ENCODE results near the gene TLE4. TPM values are rescaled to one million over a fixed set of nuclear protein-coding genes. Genes with fewer than 3 reads are reported as not detected.

The TLE4 gene
- total and polyA plus RNA-seq, 7 experiments from 2014 or later, result 21.0 to 196 (median 102) TPM

DNA sequence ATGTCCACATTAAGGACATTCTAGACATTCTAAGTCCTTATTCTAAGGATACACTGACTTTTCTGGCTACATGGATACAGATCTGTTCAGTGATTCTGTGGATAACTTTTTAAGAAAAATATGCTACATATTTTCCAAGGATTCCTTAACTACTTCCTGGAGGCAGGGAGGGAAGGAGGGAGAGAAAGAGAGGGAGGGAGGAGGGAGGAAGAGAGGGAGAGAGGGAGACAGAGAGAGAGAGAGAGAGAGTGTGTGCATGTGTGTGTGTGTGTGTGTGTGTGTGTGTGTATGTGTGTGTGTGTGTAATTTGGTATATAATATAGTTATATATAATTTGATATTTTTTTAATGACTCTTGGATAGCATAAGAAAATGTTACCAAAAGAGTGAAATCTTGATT is 109.8 kb downstream of the TLE4 start:
- Mint-ChIP-seq H3K4me1 (peaks cover 9 to 65% (median 39%) of the 10 kb centered on the region in 7 donors), H3K4me3 (no peak overlapping the region), H3K36me3 (peaks cover 0 to 21% (median 16%) of the 10 kb centered on the region in 5 donors), H3K27ac (no peak overlapping the region), H3K27me3 (no peaks in the 10 kb centered on the region), H3K9me3 (peaks cover 0 to 3% (median 0%) of the 10 kb centered on the region in 11 donors)
- Histone ChIP-seq H3K4me1 (ENCODE audit: control insufficient read depth in 2 of 2, insufficient read depth in 2 of 2, low read length in 2 of 2) (peaks cover under 1 to 2% of the 10 kb centered on the region in 2 donors), H3K9me3 (ENCODE audit: control insufficient read depth in 2 of 3, low read length in 3 of 3) (no peaks in the 10 kb centered on the region), H3K36me3 (ENCODE audit: control insufficient read depth in 2 of 3, insufficient read depth in 3 of 3, low read length in 3 of 3) (no peaks in the 10 kb centered on the region), H3K27me3 (ENCODE audit: control insufficient read depth in 2 of 2, insufficient read depth in 2 of 2, low read length in 2 of 2) (no peaks in the 10 kb centered on the region), H3K27ac (ENCODE audit: low read depth, low read length) (no peak overlapping the region), H3K4me3 (ENCODE audit: low read length) (no peak overlapping the region)
- ATAC-seq (no peak), DNase-seq (no peak)
- ChIA-PET POLR2A (no interaction called here), CTCF (no interaction called here)
- intact Hi-C loops (cut with micrococcal nuclease), result loop anchor here in 1 of 2 donors (10.0 kb wide), 1 partner anchor 57 kb away; no protein-coding TSS in a partner anchor

GRCh38 chr9:79682076-79682736 is 110.4 kb downstream of the TLE4 start:
- Histone ChIP-seq H3K4me1 (ENCODE audit: control insufficient read depth in 2 of 2, insufficient read depth in 2 of 2, low read length in 2 of 2) (peaks cover 6 to 9% of the 10 kb centered on the region in 2 donors), H3K36me3 (ENCODE audit: control insufficient read depth in 2 of 3, insufficient read depth in 3 of 3, low read length in 3 of 3) (no peaks in the 10 kb centered on the region), H3K9me3 (ENCODE audit: control insufficient read depth in 2 of 3, low read length in 3 of 3) (no peaks in the 10 kb centered on the region), H3K27ac (ENCODE audit: low read depth, low read length) (no peak overlapping the region), H3K27me3 (ENCODE audit: control insufficient read depth in 2 of 2, insufficient read depth in 2 of 2, low read length in 2 of 2) (no peaks in the 10 kb centered on the region), H3K4me3 (ENCODE audit: low read length) (no peak overlapping the region)
- Mint-ChIP-seq H3K27me3 (no peaks in the 10 kb centered on the region), H3K9me3 (peaks cover 0 to 4% (median 0%) of the 10 kb centered on the region in 11 donors), H3K36me3 (peaks cover 0 to 23% (median 18%) of the 10 kb centered on the region in 5 donors), H3K4me1 (peaks cover 15 to 68% (median 45%) of the 10 kb centered on the region in 7 donors), H3K27ac (peak overlapping the region in 1 of 9 donors; percentile 13), H3K4me3 (no peak overlapping the region)
- POLR2A ChIA-PET, result no interaction called here
- CTCF ChIA-PET, result no interaction called here
- ATAC-seq (no peak), DNase-seq (no peak)
- intact Hi-C loops (cut with micrococcal nuclease), result loop anchor here in 1 of 2 donors (10.0 kb wide), 1 partner anchor 57 kb away; no protein-coding TSS in a partner anchor

GRCh38 chr9:79684059-79684458 is 112.3 kb downstream of the TLE4 start:
- H3K4me3 Mint-ChIP-seq, result no peak overlapping the region
- Histone ChIP-seq H3K36me3 (ENCODE audit: control insufficient read depth in 2 of 3, insufficient read depth in 3 of 3, low read length in 3 of 3) (no peaks in the 10 kb centered on the region), H3K4me1 (ENCODE audit: control insufficient read depth in 2 of 2, insufficient read depth in 2 of 2, low read length in 2 of 2) (peaks cover 6 to 12% of the 10 kb centered on the region in 2 donors), H3K4me3 (ENCODE audit: low read length) (no peak overlapping the region), H3K9me3 (ENCODE audit: control insufficient read depth in 2 of 3, low read length in 3 of 3) (no peaks in the 10 kb centered on the region), H3K27ac (ENCODE audit: low read depth, low read length) (no peak overlapping the region), H3K27me3 (ENCODE audit: control insufficient read depth in 2 of 2, insufficient read depth in 2 of 2, low read length in 2 of 2) (no peaks in the 10 kb centered on the region)
- H3K9me3 Mint-ChIP-seq, result peaks cover 0 to 7% (median 0%) of the 10 kb centered on the region in 11 donors
- ChIA-PET CTCF (interaction anchor here (0.7 kb wide), 1 partner anchor 12 kb away, joined by 3 read pairs; no protein-coding TSS in a partner anchor), POLR2A (no interaction called here)
- DNase-seq, result no peak
- H3K4me1 Mint-ChIP-seq, result peaks cover 24 to 81% (median 60%) of the 10 kb centered on the region in 7 donors
- ATAC-seq, result no peak
- no peaks in the 10 kb centered on the region for H3K27me3 Mint-ChIP-seq
- intact Hi-C loops (cut with micrococcal nuclease), result loop anchor here in 1 of 2 donors (10.0 kb wide), 1 partner anchor 59 kb away; no protein-coding TSS in a partner anchor
- H3K27ac Mint-ChIP-seq, result peak overlapping the region in 1 of 9 donors; percentile 58
- H3K36me3 Mint-ChIP-seq, result peaks cover 3 to 22% (median 13%) of the 10 kb centered on the region in 5 donors

DNA sequence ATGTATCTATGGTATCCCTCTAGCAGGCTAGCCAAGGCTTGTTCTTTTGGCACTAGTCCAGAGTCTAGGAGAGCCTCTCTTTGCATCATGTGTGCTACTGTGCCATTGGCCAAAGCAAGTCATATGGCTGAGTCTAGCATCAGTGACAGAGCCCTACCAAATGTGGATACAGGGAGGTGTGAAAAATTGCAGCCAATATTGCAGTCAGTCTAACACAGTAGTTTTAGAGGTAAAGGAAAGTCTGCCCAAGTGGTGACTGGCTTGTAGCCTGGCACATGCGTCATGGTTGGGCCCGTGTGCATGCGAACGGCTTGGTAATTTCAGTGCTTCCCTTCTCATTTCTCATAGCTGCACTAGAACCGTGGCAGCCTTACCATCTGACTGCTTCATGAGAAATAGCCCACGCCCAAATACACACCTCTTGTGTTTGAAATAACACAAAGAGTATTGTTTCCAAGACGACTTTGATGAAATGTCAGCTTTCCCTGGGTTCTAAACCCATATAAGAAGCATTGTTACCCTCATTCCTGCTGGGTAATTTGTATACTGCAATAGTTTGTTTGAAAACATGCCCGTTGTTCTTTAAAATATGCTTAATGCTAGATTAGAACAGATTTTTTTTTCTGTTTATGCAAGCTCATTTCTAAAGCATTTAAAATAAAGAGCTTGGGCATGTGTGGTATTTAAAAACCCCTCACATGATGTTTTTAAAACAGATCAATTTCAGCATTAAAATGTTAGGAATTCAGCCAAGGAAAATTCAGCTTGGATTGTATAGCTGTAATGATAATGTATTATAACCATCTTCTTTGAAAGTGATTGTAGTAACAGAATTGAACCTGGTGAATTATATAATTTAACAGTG is 113.2 kb downstream of the TLE4 start:
- intact Hi-C loops (cut with micrococcal nuclease), result loop anchor here in 1 of 2 donors (10.0 kb wide), 1 partner anchor 60 kb away; no protein-coding TSS in a partner anchor
- H3K36me3 ChIP-seq (ENCODE audit: control insufficient read depth in 2 of 3, insufficient read depth in 3 of 3, low read length in 3 of 3), result no peaks in the 10 kb centered on the region
- peaks cover 3 to 22% (median 14%) of the 10 kb centered on the region in 5 donors for H3K36me3 Mint-ChIP-seq
- peaks cover 6 to 12% of the 10 kb centered on the region in 2 donors for H3K4me1 ChIP-seq (ENCODE audit: control insufficient read depth in 2 of 2, insufficient read depth in 2 of 2, low read length in 2 of 2)
- H3K4me1 Mint-ChIP-seq, result peaks cover 24 to 90% (median 68%) of the 10 kb centered on the region in 7 donors
- no peak overlapping the region for H3K27ac ChIP-seq (ENCODE audit: low read depth, low read length)
- H3K9me3 Mint-ChIP-seq, result peaks cover 0 to 7% (median 0%) of the 10 kb centered on the region in 11 donors
- no peak overlapping the region for H3K4me3 ChIP-seq (ENCODE audit: low read length)
- H3K27me3 ChIP-seq (ENCODE audit: control insufficient read depth in 2 of 2, insufficient read depth in 2 of 2, low read length in 2 of 2), result no peaks in the 10 kb centered on the region
- POLR2A ChIA-PET, result interaction anchor here (1.1 kb wide), 1 partner anchor 20 kb away, joined by 3 read pairs; no protein-coding TSS in a partner anchor
- H3K4me3 Mint-ChIP-seq, result no peak overlapping the region
- DNase-seq, result no peak
- no peaks in the 10 kb centered on the region for H3K27me3 Mint-ChIP-seq
- no peaks in the 10 kb centered on the region for H3K9me3 ChIP-seq (ENCODE audit: control insufficient read depth in 2 of 3, low read length in 3 of 3)
- no peak for ATAC-seq
- CTCF ChIA-PET, result interaction anchor here (0.7 kb wide), 1 partner anchor 13 kb away, joined by 3 read pairs; no protein-coding TSS in a partner anchor
- no peak overlapping the region for H3K27ac Mint-ChIP-seq

- CTCF ChIA-PET, result no interaction called here
- POLR2A ChIA-PET, result interaction anchor here (1.1 kb wide), 1 partner anchor 21 kb away, joined by 3 read pairs; no protein-coding TSS in a partner anchor
- Mint-ChIP-seq H3K36me3 (peaks cover 3 to 22% (median 14%) of the 10 kb centered on the region in 5 donors), H3K4me3 (no peak overlapping the region), H3K4me1 (peaks cover 24 to 90% (median 68%) of the 10 kb centered on the region in 7 donors), H3K27me3 (no peaks in the 10 kb centered on the region), H3K27ac (no peak overlapping the region), H3K9me3 (peaks cover 0 to 7% (median 0%) of the 10 kb centered on the region in 11 donors)
- intact Hi-C loops (cut with micrococcal nuclease), result loop anchor here in 1 of 2 donors (10.0 kb wide), 1 partner anchor 61 kb away; no protein-coding TSS in a partner anchor
- no peaks in the 10 kb centered on the region for H3K36me3 ChIP-seq (ENCODE audit: control insufficient read depth in 2 of 3, insufficient read depth in 3 of 3, low read length in 3 of 3)
- H3K9me3 ChIP-seq (ENCODE audit: control insufficient read depth in 2 of 3, low read length in 3 of 3), result no peaks in the 10 kb centered on the region
- DNase-seq (no peak), ATAC-seq (no peak)
- no peak overlapping the region for H3K27ac ChIP-seq (ENCODE audit: low read depth, low read length)
- H3K4me1 ChIP-seq (ENCODE audit: control insufficient read depth in 2 of 2, insufficient read depth in 2 of 2, low read length in 2 of 2), result peaks cover 6 to 12% of the 10 kb centered on the region in 2 donors
- H3K27me3 ChIP-seq (ENCODE audit: control insufficient read depth in 2 of 2, insufficient read depth in 2 of 2, low read length in 2 of 2), result no peaks in the 10 kb centered on the region
- no peak overlapping the region for H3K4me3 ChIP-seq (ENCODE audit: low read length)
Observed at GRCh38 chr9:79685577-79685976, 113.8 kb downstream of the TLE4 start.

DNA sequence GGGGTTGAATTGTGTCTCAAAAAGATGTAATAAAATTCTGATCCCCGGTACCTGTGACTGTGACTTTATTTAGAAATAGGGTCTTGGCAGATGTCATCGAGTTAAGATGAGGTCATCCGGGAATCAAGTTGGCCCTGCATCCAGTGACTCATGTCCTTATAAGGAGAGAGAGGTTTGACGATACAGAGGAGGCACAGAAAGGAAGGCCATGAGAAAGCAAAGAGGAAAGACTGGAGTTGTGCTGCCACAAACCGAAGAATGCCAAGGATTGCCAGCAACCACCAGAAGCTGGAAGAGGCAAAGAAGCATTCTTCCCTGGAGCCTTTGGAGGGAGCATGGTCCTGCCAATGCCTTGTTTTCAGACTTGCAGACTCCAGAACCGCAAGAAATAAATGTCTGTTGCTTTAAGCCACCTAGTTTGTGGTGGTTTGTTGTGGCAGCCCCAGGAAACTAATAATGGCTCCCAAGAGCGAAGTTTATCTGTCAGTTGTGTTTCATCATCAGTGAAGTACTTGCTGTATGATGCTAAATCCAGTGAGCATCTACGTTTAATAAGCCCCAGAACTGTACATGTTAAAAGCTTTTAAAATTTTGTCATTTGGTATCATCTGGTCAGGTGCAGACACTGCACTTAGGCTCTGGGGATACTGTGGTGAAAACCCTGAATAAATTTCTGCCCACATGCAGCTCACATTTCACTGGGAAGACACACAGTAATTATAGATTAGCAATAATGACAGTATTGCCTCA is 114.8 kb downstream of the TLE4 start:
- H3K27me3 Mint-ChIP-seq, result no peaks in the 10 kb centered on the region
- ChIA-PET POLR2A (interaction anchor here (1.1 kb wide), 1 partner anchor 22 kb away, joined by 3 read pairs; no protein-coding TSS in a partner anchor), CTCF (no interaction called here)
- peaks cover 20 to 91% (median 67%) of the 10 kb centered on the region in 7 donors for H3K4me1 Mint-ChIP-seq
- ATAC-seq, result no peak
- Histone ChIP-seq H3K4me3 (ENCODE audit: low read length) (no peak overlapping the region), H3K27me3 (ENCODE audit: control insufficient read depth in 2 of 2, insufficient read depth in 2 of 2, low read length in 2 of 2) (no peaks in the 10 kb centered on the region), H3K27ac (ENCODE audit: low read depth, low read length) (no peak overlapping the region), H3K9me3 (ENCODE audit: control insufficient read depth in 2 of 3, low read length in 3 of 3) (no peaks in the 10 kb centered on the region), H3K4me1 (ENCODE audit: control insufficient read depth in 2 of 2, insufficient read depth in 2 of 2, low read length in 2 of 2) (peaks cover 6 to 12% of the 10 kb centered on the region in 2 donors), H3K36me3 (ENCODE audit: control insufficient read depth in 2 of 3, insufficient read depth in 3 of 3, low read length in 3 of 3) (no peaks in the 10 kb centered on the region)
- H3K36me3 Mint-ChIP-seq, result peaks cover 3 to 30% (median 16%) of the 10 kb centered on the region in 5 donors
- peak overlapping the region in 4 of 10 donors; percentile 9 to 54 (median 30) for H3K4me3 Mint-ChIP-seq
- intact Hi-C loops (cut with micrococcal nuclease), result loop anchor here in 1 of 2 donors (1.0 to 10.0 kb wide), 2 partner anchors 62 to 115 kb away; partner anchors contain the start of gene TLE4
- DNase-seq, result no peak
- H3K9me3 Mint-ChIP-seq, result peaks cover 0 to 7% (median 0%) of the 10 kb centered on the region in 11 donors
- peak overlapping the region in 7 of 9 donors; percentile 1 to 82 (median 35) for H3K27ac Mint-ChIP-seq

All from naive thymus-derived CD4-positive, alpha-beta T cell (primary cell).